ENCODE measurements around the gene CZIB. TPM values are rescaled to one million over a fixed set of nuclear protein-coding genes. Genes with fewer than 3 reads are reported as not detected.
A peak's percentile ranks its signal among the peaks of the same experiment; 100 is the strongest.

Gene CZIB
- total RNA-seq, 1 donor from 2014 or later, result 65.0 TPM

GRCh38 chr1:53183095-53183990 lies 37.1 kb downstream of the CZIB start:
- no peak for TF ChIP-seq CTCF (IDR thresholded peaks at IDR 0.05; ENCODE audit: unreplicated experiment)

GRCh38 chr1:53182716-53183094 lies 37.7 kb downstream of the CZIB start:
- H3K9me3 Mint-ChIP-seq (ENCODE audit: unreplicated experiment), result no peaks in the 10 kb centered on the region
- H3K27me3 Mint-ChIP-seq (ENCODE audit: unreplicated experiment), result no peaks in the 10 kb centered on the region
- no peak overlapping the region for H3K4me3 Mint-ChIP-seq (ENCODE audit: unreplicated experiment)
- no peak for DNase-seq (ENCODE audit: low spot score)
- no peaks in the 10 kb centered on the region for H3K4me1 Mint-ChIP-seq (ENCODE audit: unreplicated experiment)
- no peak overlapping the region for H3K27ac Mint-ChIP-seq (ENCODE audit: unreplicated experiment)
- no peak for TF ChIP-seq CTCF (IDR thresholded peaks at IDR 0.05; ENCODE audit: unreplicated experiment)
- H3K36me3 Mint-ChIP-seq (ENCODE audit: low read depth, unreplicated experiment), result no peaks in the 10 kb centered on the region

More at GRCh38 chr1:53183095-53183990, 37.1 kb downstream of the CZIB start:
- Mint-ChIP-seq H3K9me3 (ENCODE audit: unreplicated experiment) (no peaks in the 10 kb centered on the region), H3K27ac (ENCODE audit: unreplicated experiment) (no peak overlapping the region), H3K27me3 (ENCODE audit: unreplicated experiment) (no peaks in the 10 kb centered on the region), H3K4me1 (ENCODE audit: unreplicated experiment) (no peaks in the 10 kb centered on the region), H3K4me3 (ENCODE audit: unreplicated experiment) (no peak overlapping the region), H3K36me3 (ENCODE audit: low read depth, unreplicated experiment) (no peaks in the 10 kb centered on the region)
- no peak for DNase-seq (ENCODE audit: low spot score)

- DNase-seq (ENCODE audit: low spot score), result peak; percentile 82
- H3K27me3 Mint-ChIP-seq (ENCODE audit: unreplicated experiment), result no peaks in the 10 kb centered on the region
- peak; percentile 98 for TF ChIP-seq CTCF (IDR thresholded peaks at IDR 0.05; ENCODE audit: unreplicated experiment)
Measured at GRCh38 chr1:53182111-53182593, 38.3 kb downstream of the CZIB start.

GRCh38 chr1:53180951-53181350 lies 39.5 kb downstream of the CZIB start:
- Mint-ChIP-seq H3K9me3 (ENCODE audit: unreplicated experiment) (no peaks in the 10 kb centered on the region), H3K4me1 (ENCODE audit: unreplicated experiment) (peaks cover under 1% of the 10 kb centered on the region), H3K36me3 (ENCODE audit: low read depth, unreplicated experiment) (no peaks in the 10 kb centered on the region), H3K4me3 (ENCODE audit: unreplicated experiment) (no peak overlapping the region), H3K27me3 (ENCODE audit: unreplicated experiment) (no peaks in the 10 kb centered on the region), H3K27ac (ENCODE audit: unreplicated experiment) (no peak overlapping the region)
- no peak for TF ChIP-seq CTCF (IDR thresholded peaks at IDR 0.05; ENCODE audit: unreplicated experiment)
- no peak for DNase-seq (ENCODE audit: low spot score)

More at GRCh38 chr1:53182111-53182593, 38.3 kb downstream of the CZIB start:
- no peak overlapping the region for H3K4me3 Mint-ChIP-seq (ENCODE audit: unreplicated experiment)
- no peaks in the 10 kb centered on the region for H3K36me3 Mint-ChIP-seq (ENCODE audit: low read depth, unreplicated experiment)
- H3K4me1 Mint-ChIP-seq (ENCODE audit: unreplicated experiment), result no peaks in the 10 kb centered on the region
- H3K27ac Mint-ChIP-seq (ENCODE audit: unreplicated experiment), result no peak overlapping the region
- H3K9me3 Mint-ChIP-seq (ENCODE audit: unreplicated experiment), result no peaks in the 10 kb centered on the region

- H3K4me1 Mint-ChIP-seq (ENCODE audit: unreplicated experiment), result peaks cover 6% of the 10 kb centered on the region
- no peak for DNase-seq (ENCODE audit: low spot score)
Measured at GRCh38 chr1:53180226-53180625, 40.2 kb downstream of the CZIB start.

More at GRCh38 chr1:53180226-53180625, 40.2 kb downstream of the CZIB start:
- Mint-ChIP-seq H3K9me3 (ENCODE audit: unreplicated experiment) (no peaks in the 10 kb centered on the region), H3K27ac (ENCODE audit: unreplicated experiment) (no peak overlapping the region), H3K36me3 (ENCODE audit: low read depth, unreplicated experiment) (no peaks in the 10 kb centered on the region), H3K27me3 (ENCODE audit: unreplicated experiment) (no peaks in the 10 kb centered on the region), H3K4me3 (ENCODE audit: unreplicated experiment) (no peak overlapping the region)
- no peak for TF ChIP-seq CTCF (IDR thresholded peaks at IDR 0.05; ENCODE audit: unreplicated experiment)
